Lung (tissue), 12 donors: ENCODE data around the gene SERTAD2. TPM values are rescaled to one million over a fixed set of nuclear protein-coding genes. Genes with fewer than 3 reads are reported as not detected.

Experiments
- ATAC-seq: fragments of 200-7000 bp; cut with Tn5 transposase; one replicate; pipeline ENCODE4 v1.9.1; 2020; ENCODE audit warnings: moderate number of reproducible peaks; ENCODE audit not compliant: insufficient read depth, low FRiP score
- DNase-seq, 3 donors: peaks; one replicate each; pipeline ENCODE4 v3.0.0-alpha.2; 2013 to 2017
- H3K27ac ChIP-seq, 2 donors: one replicate each; pipeline ENCODE4 v1.5.1; 2013; ENCODE audit warnings: mild to moderate bottlenecking in 2 of 2, moderate library complexity in 2 of 2, control low read depth in 1 of 2, inconsistent platforms in 1 of 2, low read depth in 1 of 2, low read length in 1 of 2
- H3K27me3 ChIP-seq, 3 donors: one replicate each; pipeline ENCODE4 v1.5.1; 2013; ENCODE audit warnings: low read length in 2 of 3; ENCODE audit not compliant: control insufficient read depth in 3 of 3, insufficient read depth in 3 of 3
- H3K36me3 ChIP-seq, 4 donors: one replicate each; pipeline ENCODE4 v1.5.1; 2013; ENCODE audit warnings: low read length in 4 of 4, mild to moderate bottlenecking in 1 of 4, moderate library complexity in 1 of 4; ENCODE audit not compliant: control insufficient read depth in 4 of 4, insufficient read depth in 4 of 4
- H3K4me1 ChIP-seq, 5 donors: one replicate each; pipeline ENCODE4 v1.5.1; 2013; ENCODE audit warnings: low read length in 5 of 5, mild to moderate bottlenecking in 2 of 5, moderate library complexity in 1 of 5; ENCODE audit not compliant: control insufficient read depth in 5 of 5, insufficient read depth in 5 of 5
- H3K4me3 ChIP-seq: one replicate; pipeline ENCODE4 v1.5.1; 2013; ENCODE audit warnings: mild to moderate bottlenecking, control low read depth, moderate library complexity
- H3K9ac ChIP-seq, 2 donors: one replicate each; pipeline ENCODE4 v1.5.1; 2013; ENCODE audit warnings: low read length in 2 of 2, control low read depth in 1 of 2; ENCODE audit not compliant: insufficient read depth in 1 of 2
- H3K9me3 ChIP-seq, 4 donors: one replicate each; pipeline ENCODE4 v1.5.1; 2013; ENCODE audit warnings: low read length in 3 of 4, mild to moderate bottlenecking in 1 of 4, moderate library complexity in 1 of 4; ENCODE audit not compliant: control insufficient read depth in 4 of 4, insufficient read depth in 3 of 4
- CTCF ChIP-seq: IDR thresholded peaks from 2 replicates; pipeline ENCODE4 v1.5.1; 2012; ENCODE audit warnings: mild to moderate bottlenecking; ENCODE audit errors: control extremely low read depth, extremely low read depth
- WGBS, 2 donors: extraction: QIAGEN DNeasy Blood & Tissue Kit; methylation state at CpG; one replicate each; pipeline ENCODE4 v1.1.7; 2013; 5-methylcytosine and 5-hydroxymethylcytosine counted together
- polyA plus RNA-seq, 2 donors: library from polyadenylated mRNA; stranded (reverse); fragments of 200-250 nt; gene quantifications; one replicate each; pipeline ENCODE4 v1.2.1, GENCODE V29; 2013
- total RNA-seq, 2 donors: library from RNA; depleted of rRNA in 1 of 2; stranded (reverse); fragments of >200 nt in 1 of 2; gene quantifications; one replicate each; pipeline ENCODE4 v1.2.1, GENCODE V29; 2014 to 2021
- donor health status: control.
- donor health status: control.
- donor health status: Bipolar disorder and iron deficiency.
- donor health status: healthy.
- donor health status: DM: yes; HTN: yes; CAD: no.

The SERTAD2 gene
- total and polyA plus RNA-seq, 4 donors: 7.9 to 26.7 (median 15.4) TPM

GRCh38 chr2:64609227-64609941 lies 44.3 kb downstream of the SERTAD2 start:
- ATAC-seq (peak; percentile 83), DNase-seq (peak; percentile 58 to 76 (median 65))
- Histone ChIP-seq H3K9me3 (no peaks in the 10 kb centered on the region), H3K27me3 (no peaks in the 10 kb centered on the region), H3K4me3 (peak overlapping the region; percentile 43), H3K27ac (peak overlapping the region in 1 of 2 donors; percentile 83), H3K36me3 (no peaks in the 10 kb centered on the region), H3K9ac (peak overlapping the region in 1 of 2 donors; percentile 50), H3K4me1 (peaks cover 0 to 42% (median 12%) of the 10 kb centered on the region in 5 donors)
- 4% methylated on average over 54 to 74 of the region's 74 CpGs for WGBS, 2 donors
- TF ChIP-seq CTCF: peak; percentile 14

GRCh38 chr2:64608867-64609226 lies 44.9 kb downstream of the SERTAD2 start:
- TF ChIP-seq CTCF: no peak
- DNase-seq (peak; percentile 44 to 54 (median 45)), ATAC-seq (peak; percentile 12)
- 5 to 11% methylated on average over 11 to 20 of the region's 20 CpGs for WGBS, 2 donors
- Histone ChIP-seq H3K36me3 (no peaks in the 10 kb centered on the region), H3K4me1 (peaks cover 0 to 45% (median 12%) of the 10 kb centered on the region in 5 donors), H3K9me3 (no peaks in the 10 kb centered on the region), H3K4me3 (peak overlapping the region; percentile 20), H3K9ac (no peak overlapping the region), H3K27me3 (no peaks in the 10 kb centered on the region), H3K27ac (peak overlapping the region in 1 of 2 donors; percentile 17)

GRCh38 chr2:64607381-64608304 lies 46.1 kb downstream of the SERTAD2 start:
- ATAC-seq (no peak), DNase-seq (peak; percentile 36 to 57 (median 53))
- no peak overlapping the region for H3K4me3 ChIP-seq
- H3K27me3 ChIP-seq: no peaks in the 10 kb centered on the region
- H3K9ac ChIP-seq: no peak overlapping the region
- peaks cover 0 to 45% (median 12%) of the 10 kb centered on the region in 5 donors for H3K4me1 ChIP-seq
- no peaks in the 10 kb centered on the region for H3K9me3 ChIP-seq
- TF ChIP-seq CTCF: no peak
- H3K27ac ChIP-seq: no peak overlapping the region
- H3K36me3 ChIP-seq: no peaks in the 10 kb centered on the region
- WGBS, 2 donors: 65 to 67% methylated on average over 17 to 18 of the region's 18 CpGs
